Bone marrow (tissue), 2 donors: Measurements from ENCODE around the gene BOC.
"Not testable (repeated sequence)": the region's sequence is repeated elsewhere in the genome, so short reads cannot be mapped to it uniquely, and the experiment has no call there.

Experiments
- DNase-seq, 2 donors: peaks; one replicate each; lab custom pipeline; 2025; lab: John Stamatoyannopoulos, UW

Gene BOC

GRCh38 chr3:113211330-113212149 is at the start of gene BOC:
Gene BOC (plus strand): TSS chr3:113211557. CDS start chr3:113249803, 38,246 bp downstream.
- DNase-seq, result no peak

- DNase-seq, result no peak
Observed at GRCh38 chr3:113161661-113162060, 49.7 kb upstream of the BOC start.

GRCh38 chr3:113163152-113163551 is 48.2 kb upstream of the BOC start:
- DNase-seq, result no peak

GRCh38 chr3:113165841-113166240 is 45.5 kb upstream of the BOC start:
- DNase-seq, result no peak

- DNase-seq, result no peak
Observed at GRCh38 chr3:113166357-113166718, 45.0 kb upstream of the BOC start.

- DNase-seq, result no peak
Observed at GRCh38 chr3:113166719-113167492, 44.5 kb upstream of the BOC start.

GRCh38 chr3:113167825-113168801 is 43.2 kb upstream of the BOC start:
- no peak for DNase-seq

- DNase-seq, result no peak
Observed at GRCh38 chr3:113169891-113170452, 41.4 kb upstream of the BOC start.

- no peak for DNase-seq
Observed at GRCh38 chr3:113170771-113171170, 40.6 kb upstream of the BOC start.

GRCh38 chr3:113171675-113172300 is 39.6 kb upstream of the BOC start:
- DNase-seq, result not testable (repeated sequence)

- DNase-seq, result no peak
Observed at GRCh38 chr3:113173102-113173501, 38.3 kb upstream of the BOC start.

GRCh38 chr3:113174304-113174703 is 37.1 kb upstream of the BOC start:
- DNase-seq, result no peak

- no peak for DNase-seq
Observed at GRCh38 chr3:113174801-113175485, 36.4 kb upstream of the BOC start.

- no peak for DNase-seq
Observed at GRCh38 chr3:113177526-113177925, 33.8 kb upstream of the BOC start.

GRCh38 chr3:113179235-113179824 is 32.0 kb upstream of the BOC start:
- no peak for DNase-seq

- no peak for DNase-seq
Observed at GRCh38 chr3:113183748-113184661, 27.4 kb upstream of the BOC start.

GRCh38 chr3:113185194-113185835 is 26.0 kb upstream of the BOC start:
- no peak for DNase-seq

- DNase-seq, result no peak
Observed at GRCh38 chr3:113186566-113186965, 24.8 kb upstream of the BOC start.

- no peak for DNase-seq
Observed at GRCh38 chr3:113193288-113193687, 18.1 kb upstream of the BOC start.
